Keratinocyte (primary cell): Measurements from ENCODE around the gene VTI1A.

ENCODE experiments used
- CTCF ChIP-seq, 3 experiments: IDR thresholded peaks in 1 of 3; conservative IDR thresholded peaks in 1 of 3; optimal IDR thresholded peaks in 1 of 3; 2 replicates in 2 of 3; 3 replicates in 1 of 3; pipeline versions ENCODE3 to v1.5.1; 2011; ENCODE audit warnings: low read length in 3 of 3, mild to moderate bottlenecking in 3 of 3, moderate library complexity in 2 of 3, control low read depth in 1 of 3, inconsistent platforms in 1 of 3; ENCODE audit not compliant: insufficient read depth in 2 of 3; ENCODE audit errors: extremely low read depth in 1 of 3
- EZH2 ChIP-seq: IDR thresholded peaks from one replicate; pipeline ENCODE4 v1.6.1; 2012; ENCODE audit warnings: inconsistent platforms, mild to moderate bottlenecking, low read length, moderate library complexity

- no peak for TF ChIP-seq CTCF (optimal IDR thresholded peaks at IDR 0.05 in 1 of 3, IDR thresholded peaks at IDR 0.05 in 1 of 3, conservative IDR thresholded peaks at IDR 0.05 in 1 of 3; ENCODE audit: extremely low read depth in 1 of 3, insufficient read depth in 2 of 3, low read length in 3 of 3)
- no peak for TF ChIP-seq EZH2
Measured at GRCh38 chr10:112696592-112696991, 249.6 kb downstream of the VTI1A start.
